ENCODE data around the gene RAPGEF3.

Gene RAPGEF3

DNA sequence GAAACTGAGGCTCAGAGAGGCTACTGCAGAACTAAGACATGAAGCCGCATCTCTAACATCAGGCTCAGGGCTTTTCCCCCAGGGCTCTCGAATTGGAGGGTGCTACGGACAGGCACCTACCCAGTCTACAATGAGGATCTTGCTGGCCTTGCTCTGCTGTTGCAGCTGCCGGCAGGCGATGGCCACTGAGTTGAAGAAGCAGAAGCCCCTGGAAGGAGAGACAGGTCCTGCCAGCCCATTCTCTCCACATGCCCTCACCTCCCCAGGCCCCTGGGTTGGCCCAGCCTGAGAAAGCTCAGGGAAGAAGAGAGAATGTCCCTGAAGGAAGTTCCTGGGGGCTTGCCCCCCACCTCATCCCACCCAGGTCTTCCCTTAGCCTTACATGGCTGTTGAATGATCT lies 30.5 kb upstream of the RAPGEF3 start:
- FAIRE-seq = no peak
- DNase-seq (ENCODE audit: insufficient read length) = no peak
- TF ChIP-seq TAF1 (IDR thresholded peaks at IDR 0.05; ENCODE audit: borderline replicate concordance, low read depth, low read length) (no peak), POLR2A (IDR thresholded peaks at IDR 0.05; ENCODE audit: low read depth, low read length) (no peak), POLR2AphosphoS5 (IDR thresholded peaks at IDR 0.05; ENCODE audit: low read depth, low read length) (no peak)

DNA sequence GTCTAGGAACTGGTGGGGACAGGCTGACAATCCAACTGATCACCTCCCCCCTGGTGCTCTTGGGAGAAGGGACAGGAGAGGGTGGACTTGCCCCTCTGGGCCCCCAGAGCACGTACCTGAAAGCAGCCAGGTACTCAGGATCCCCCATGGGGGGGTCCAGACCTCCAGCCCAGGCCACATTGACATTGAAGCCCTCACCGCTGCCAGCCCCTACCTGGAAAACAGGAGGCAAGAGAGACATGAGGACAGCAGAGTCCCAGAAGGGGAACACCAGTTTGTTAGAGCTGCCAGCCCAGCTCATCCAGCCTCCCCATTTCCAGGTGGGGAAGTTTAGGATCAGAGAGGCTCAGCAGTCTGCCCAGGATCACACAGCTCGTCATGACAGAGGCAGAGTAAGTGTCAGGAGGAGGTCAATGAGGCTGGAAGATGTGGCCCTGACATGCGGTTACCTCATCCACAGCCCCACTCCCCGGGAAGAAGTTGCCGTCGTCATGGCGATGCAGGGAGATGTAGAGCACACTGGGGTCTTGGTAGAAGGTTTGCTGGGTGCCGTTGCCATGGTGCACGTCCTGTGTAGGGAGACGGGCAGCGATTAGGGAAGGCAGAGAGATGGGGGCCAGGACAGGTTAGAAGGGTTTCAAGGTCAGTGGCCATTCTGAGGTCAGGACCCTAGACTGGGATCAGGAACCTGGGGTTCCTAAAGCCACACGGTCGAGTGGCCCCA lies 29.1 kb upstream of the RAPGEF3 start:
- DNase-seq (ENCODE audit: insufficient read length) (no peak), FAIRE-seq (no peak)
- TF ChIP-seq POLR2A (IDR thresholded peaks at IDR 0.05; ENCODE audit: low read depth, low read length) = no peak

DNA sequence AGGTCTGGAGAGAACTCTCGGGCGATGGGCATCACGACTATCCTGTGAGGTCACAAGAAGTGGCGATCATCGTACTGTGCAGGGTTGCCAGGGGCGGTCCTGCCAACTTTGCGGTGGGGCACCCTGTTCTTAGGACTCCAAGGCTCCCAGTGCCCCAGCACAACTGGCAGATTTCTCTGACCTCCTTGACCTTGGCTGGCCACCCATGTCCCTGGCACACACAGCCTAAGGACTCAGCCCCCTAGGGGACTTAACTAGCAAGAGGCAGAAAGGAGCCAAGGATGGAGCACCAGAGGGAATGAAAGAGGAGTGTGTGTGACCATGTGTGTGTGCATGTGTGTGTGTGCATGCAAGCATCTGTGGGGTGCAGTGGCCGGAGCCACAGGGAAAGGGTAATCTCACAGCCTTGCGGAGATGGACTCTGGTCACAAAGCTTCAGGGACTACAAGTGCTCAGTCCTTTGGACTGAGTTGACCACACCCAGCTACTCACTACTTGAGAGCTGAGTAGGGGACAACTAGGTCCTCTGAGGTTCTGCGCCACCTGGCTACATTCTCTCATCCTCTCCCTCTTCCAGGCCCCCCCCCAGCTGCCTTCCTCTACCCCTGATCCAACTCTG lies 28.1 kb upstream of the RAPGEF3 start:
- DNase-seq (ENCODE audit: insufficient read length) = no peak
- FAIRE-seq = no peak

DNA sequence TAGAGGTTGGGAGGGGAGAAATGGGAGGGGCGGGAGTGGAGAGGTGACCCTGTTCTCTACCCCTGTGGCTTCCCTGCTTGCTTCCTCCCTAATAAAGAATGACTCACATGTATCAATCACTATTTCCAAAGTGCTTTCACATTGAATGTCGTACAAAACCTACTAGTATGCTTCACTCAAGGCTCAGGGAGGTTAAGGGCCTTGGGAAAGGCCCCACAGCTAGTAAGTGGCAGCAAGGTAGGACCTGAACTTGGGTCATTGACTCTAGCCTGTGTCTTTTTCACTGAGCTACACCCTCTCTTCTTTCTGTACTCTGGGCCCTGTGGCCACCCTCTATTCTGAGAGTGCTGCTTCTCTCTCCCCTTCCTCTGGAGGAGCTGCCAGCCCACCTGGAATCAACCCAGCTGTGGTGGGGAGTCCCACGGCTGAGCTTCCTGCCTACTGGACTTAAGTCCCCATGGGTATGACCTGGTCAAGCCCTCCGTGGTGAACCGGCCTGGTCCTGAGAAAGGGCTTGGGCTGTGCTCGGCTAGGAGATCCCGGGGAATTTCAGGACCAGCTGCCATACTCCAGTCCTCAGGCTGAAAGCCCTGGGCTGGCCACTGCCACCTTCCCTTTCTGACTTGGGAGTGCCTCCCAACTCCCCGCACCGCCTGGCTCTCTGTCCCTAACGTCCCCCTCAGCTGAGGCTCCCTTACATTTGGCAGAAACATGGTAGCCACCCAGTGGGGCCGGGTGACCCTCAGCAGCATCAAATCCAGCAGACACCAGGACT lies 27.4 kb upstream of the RAPGEF3 start:
- FAIRE-seq (no peak), DNase-seq (ENCODE audit: insufficient read length) (no peak)
- no peak for TF ChIP-seq POLR2A (IDR thresholded peaks at IDR 0.05; ENCODE audit: low read depth, low read length)

More for the DNA sequence above, 28.1 kb upstream of the RAPGEF3 start:
- TF ChIP-seq POLR2AphosphoS5 (IDR thresholded peaks at IDR 0.05; ENCODE audit: low read depth, low read length) = no peak
- no peak for TF ChIP-seq TAF1 (IDR thresholded peaks at IDR 0.05; ENCODE audit: borderline replicate concordance, low read depth, low read length)
- TF ChIP-seq POLR2A (IDR thresholded peaks at IDR 0.05; ENCODE audit: low read depth, low read length) = no peak

DNA sequence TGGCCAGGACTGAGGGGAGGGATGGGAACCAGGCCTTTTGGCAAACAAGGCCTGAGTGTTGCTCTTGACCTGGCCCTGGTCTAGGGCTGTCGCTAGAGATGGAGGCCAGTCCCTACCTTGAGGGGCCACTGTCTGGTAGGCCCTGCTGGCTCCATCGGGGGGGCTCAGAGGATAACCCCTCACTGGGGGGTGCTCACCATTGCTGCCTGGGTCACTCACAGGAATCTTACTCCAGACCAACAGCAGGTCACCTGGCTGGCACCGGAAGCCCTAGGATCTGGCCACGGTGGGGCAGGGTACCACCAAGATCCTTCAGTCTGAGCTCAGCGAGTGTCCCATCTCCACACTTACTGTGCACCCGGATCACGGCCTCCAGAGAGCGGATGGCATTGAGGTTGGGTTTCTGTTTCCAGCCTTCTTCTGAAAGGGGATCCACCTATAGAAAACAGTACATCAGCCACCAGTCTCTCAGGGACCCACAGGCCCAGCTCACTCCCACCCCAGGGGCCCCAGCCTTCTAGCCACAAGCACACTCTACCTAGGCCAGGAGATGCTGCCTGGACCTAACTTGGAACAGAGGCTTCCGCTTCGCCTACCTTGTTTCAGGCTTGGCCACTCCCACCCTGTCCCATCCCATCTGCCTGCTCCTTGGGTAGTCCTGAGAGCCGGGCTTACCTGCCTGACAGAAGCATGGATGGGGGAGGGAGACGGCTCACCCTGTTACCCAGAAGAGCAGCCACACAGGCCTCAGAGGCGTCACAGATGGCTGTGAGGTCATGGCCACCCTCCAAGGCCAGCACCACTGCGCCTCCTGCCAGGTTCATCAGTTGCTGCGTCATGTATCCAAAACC lies 26.6 kb upstream of the RAPGEF3 start:
- no peak for DNase-seq (ENCODE audit: insufficient read length)
- TF ChIP-seq POLR2AphosphoS5 (IDR thresholded peaks at IDR 0.05; ENCODE audit: low read depth, low read length) (no peak), POLR2A (IDR thresholded peaks at IDR 0.05; ENCODE audit: low read depth, low read length) (no peak), TAF1 (IDR thresholded peaks at IDR 0.05; ENCODE audit: borderline replicate concordance, low read depth, low read length) (no peak)
- FAIRE-seq = no peak

DNA sequence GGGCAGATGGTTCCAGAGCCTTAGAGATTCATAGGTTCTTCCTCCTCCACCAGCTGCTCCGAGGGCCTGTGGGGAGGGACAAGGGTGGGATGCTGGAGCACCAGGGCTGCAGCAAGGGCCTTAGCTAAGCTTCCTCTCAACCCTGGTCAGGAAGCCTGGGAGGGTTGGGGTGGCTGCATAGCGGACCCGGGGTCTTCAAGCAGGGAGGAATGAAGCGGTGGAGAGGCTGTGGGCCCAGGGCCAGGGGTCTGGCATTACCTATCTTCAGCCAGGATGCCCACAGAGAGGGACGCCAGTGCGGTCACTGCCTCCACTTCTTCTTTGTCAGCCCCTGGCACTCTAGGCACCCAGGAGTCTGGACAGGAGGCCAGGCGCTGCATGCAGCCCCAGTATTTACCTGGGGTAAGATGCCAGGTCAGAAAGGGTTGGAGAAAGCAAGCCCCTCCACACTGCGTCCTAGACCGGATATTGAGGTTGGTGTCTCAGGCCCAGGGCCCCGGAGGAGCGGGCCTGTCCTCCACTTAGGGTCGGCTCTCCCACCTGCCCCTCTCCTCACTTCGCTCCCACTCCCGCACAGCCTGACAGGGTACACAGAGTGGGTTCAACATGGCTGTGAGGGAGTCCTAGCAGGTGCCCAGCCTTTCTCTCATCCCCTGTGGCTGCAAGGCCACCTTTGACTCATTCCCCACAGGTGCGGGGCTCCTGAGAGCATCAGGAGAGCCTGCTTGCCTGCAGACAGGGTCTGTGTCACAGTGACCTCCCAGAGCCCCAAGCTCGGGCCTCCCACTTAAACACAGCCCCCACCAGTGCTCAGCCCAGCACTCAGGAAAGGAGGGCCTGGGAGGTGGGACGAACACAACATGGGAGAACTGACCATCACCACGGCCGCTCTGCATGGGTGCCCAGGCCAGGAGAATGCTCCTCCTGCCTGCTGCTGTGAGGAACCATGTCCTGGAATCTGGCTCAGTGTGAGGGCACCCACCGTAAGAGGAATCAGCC lies 25.4 kb upstream of the RAPGEF3 start:
- FAIRE-seq (no peak), DNase-seq (ENCODE audit: insufficient read length) (no peak)
- TF ChIP-seq TAF1 (IDR thresholded peaks at IDR 0.05; ENCODE audit: borderline replicate concordance, low read depth, low read length) (no peak), POLR2A (IDR thresholded peaks at IDR 0.05; ENCODE audit: low read depth, low read length) (no peak), POLR2AphosphoS5 (IDR thresholded peaks at IDR 0.05; ENCODE audit: low read depth, low read length) (no peak)

DNA sequence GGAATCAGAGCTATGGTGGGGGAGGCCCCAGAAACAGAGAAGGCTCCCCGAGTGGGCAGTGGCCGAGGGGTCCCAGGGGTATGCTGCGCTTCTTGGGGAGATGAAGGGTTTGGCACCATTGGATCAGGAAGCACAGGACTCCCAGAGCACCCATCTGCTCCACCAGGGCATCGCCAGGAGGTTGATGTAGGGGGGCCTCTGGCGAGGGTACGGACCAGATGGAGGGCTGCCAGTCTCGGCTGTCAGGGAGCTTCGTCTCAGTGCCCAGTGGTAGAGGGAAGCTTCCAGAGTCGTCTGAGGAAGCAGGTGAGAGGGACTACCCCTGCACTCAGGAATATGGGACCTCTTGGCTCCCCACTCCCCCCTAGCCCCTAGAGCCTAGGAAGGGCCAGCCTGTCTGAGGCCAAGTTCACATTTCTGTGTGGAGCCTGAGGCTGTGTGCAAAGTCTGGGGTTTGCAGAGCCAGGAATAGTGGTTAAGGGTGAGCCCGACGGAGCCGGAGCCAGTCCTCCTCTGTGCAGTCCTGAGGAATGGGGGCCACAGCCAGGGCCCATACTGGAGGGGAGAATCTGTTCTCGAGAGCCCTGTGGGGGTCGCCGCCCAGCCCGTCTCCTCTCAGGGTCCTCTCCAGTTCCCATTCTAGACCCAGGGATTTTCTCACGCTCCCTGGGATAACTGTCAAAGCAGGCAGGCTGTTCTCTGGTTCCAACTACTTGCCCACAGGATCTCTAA lies 24.5 kb upstream of the RAPGEF3 start:
- DNase-seq (ENCODE audit: insufficient read length) (no peak), FAIRE-seq (no peak)
- TF ChIP-seq TAF1 (IDR thresholded peaks at IDR 0.05; ENCODE audit: borderline replicate concordance, low read depth, low read length) = no peak
- TF ChIP-seq POLR2AphosphoS5 (IDR thresholded peaks at IDR 0.05; ENCODE audit: low read depth, low read length) = no peak
- TF ChIP-seq POLR2A (IDR thresholded peaks at IDR 0.05; ENCODE audit: low read depth, low read length) = no peak

DNA sequence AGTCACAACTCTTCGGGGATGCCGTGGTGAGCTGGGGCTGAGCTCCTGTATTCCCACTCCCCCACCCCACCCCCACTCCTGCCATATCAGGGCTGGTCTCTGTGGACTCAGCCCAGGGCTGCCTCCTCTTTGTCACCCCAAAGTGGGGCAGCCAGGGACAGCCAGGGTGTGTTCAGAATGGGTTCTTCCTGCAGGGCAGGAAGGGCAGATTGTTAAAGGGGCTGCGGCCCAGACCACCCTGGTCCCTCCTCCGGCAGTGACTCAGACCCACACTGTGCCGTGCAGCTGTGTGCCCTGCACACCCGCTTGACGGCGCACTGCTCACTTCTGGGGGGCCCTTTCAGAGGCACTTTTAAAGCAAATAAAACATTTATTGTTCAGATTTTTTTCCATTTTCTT lies 23.7 kb upstream of the RAPGEF3 start:
- no peak for TF ChIP-seq TAF1 (IDR thresholded peaks at IDR 0.05; ENCODE audit: borderline replicate concordance, low read depth, low read length)
- TF ChIP-seq POLR2AphosphoS5 (IDR thresholded peaks at IDR 0.05; ENCODE audit: low read depth, low read length) = no peak
- TF ChIP-seq POLR2A (IDR thresholded peaks at IDR 0.05; ENCODE audit: low read depth, low read length) = no peak
- DNase-seq (ENCODE audit: insufficient read length) (no peak), FAIRE-seq (no peak)

DNA sequence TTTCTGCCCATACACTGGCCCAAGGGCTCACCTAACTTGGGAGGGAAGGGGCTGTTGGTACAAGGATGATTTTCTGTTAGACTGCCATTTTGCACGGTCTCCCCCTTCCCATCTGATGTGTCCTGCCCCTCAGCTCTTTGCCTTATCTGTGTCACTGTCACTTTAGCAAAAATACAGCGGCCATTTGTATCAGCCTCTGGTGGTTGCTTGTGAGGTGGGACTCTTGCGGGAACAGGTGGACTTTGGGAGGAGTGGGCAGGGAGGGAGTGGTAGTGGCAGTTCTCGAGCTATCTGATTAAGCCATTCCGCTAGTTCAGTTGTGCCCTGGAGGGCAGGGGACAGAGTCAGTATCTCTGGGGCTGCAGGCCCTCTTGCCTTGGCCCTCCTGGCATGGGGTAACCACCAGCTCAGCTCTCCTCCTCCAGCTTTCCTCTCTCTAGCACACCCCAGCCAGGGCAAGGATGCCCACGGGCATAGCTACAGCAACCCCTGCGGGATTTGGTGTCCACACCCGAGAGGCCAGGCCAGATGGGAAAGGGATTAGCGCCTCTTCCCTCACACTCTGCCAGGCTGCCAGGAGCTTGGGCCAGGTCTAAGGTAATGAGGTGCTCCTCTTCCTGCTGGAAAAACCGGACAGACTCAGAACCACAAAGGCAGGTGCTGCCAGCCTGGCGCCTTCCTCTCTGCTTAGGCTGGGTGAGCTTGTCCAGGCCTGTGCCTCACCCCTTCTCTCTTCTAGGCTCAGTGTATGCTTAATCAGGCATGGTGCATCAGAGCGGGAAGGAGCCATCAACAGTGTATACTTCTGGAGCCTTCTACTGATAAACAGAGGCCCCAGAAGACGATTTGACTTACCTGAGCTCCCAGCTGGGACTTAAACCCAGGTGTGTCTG lies 23.0 kb upstream of the RAPGEF3 start:
- TF ChIP-seq TAF1 (IDR thresholded peaks at IDR 0.05; ENCODE audit: borderline replicate concordance, low read depth, low read length) = no peak
- TF ChIP-seq POLR2A (IDR thresholded peaks at IDR 0.05; ENCODE audit: low read depth, low read length) = peak; percentile 4; the same call in 1 of the 2 replicates
- TF ChIP-seq POLR2AphosphoS5 (IDR thresholded peaks at IDR 0.05; ENCODE audit: low read depth, low read length) = no peak
- no peak for FAIRE-seq
- DNase-seq (ENCODE audit: insufficient read length) = no peak
